Sigmoid colon (tissue), 7 donors: ENCODE measurements around the gene KIF3C. TPM values are rescaled to one million over a fixed set of nuclear protein-coding genes. Genes with fewer than 3 reads are reported as not detected.
"Not testable (repeated sequence)": the region's sequence is repeated elsewhere in the genome, so short reads cannot be mapped to it uniquely, and the experiment has no call there.

ENCODE experiments used
- DNase-seq: peaks from one replicate; pipeline ENCODE4 v3.0.0-alpha.2; 2019
- H3K27ac ChIP-seq, 4 donors: fragments of 200-600 bp; sonication (generic); one replicate each; pipeline ENCODE4 v1.5.1; 2016 to 2019; ENCODE audit warnings: mild to moderate bottlenecking in 1 of 4
- H3K27me3 ChIP-seq, 3 donors: fragments of 200-600 bp; sonication (generic); one replicate each; pipeline ENCODE4 v1.5.1; 2019; ENCODE audit warnings: mild to moderate bottlenecking in 1 of 3
- H3K36me3 ChIP-seq, 4 donors: fragments of 200-600 bp; sonication (generic); one replicate each; pipeline ENCODE4 v1.5.1; 2016 to 2019
- H3K4me1 ChIP-seq, 4 donors: fragments of 200-600 bp; sonication (generic); one replicate each; pipeline ENCODE4 v1.5.1; 2017 to 2019
- H3K4me3 ChIP-seq, 4 donors: fragments of 200-600 bp; sonication (generic); one replicate each; pipeline ENCODE4 v1.5.1; 2017 to 2019; ENCODE audit warnings: mild to moderate bottlenecking in 2 of 4, moderate library complexity in 1 of 4
- H3K9me3 ChIP-seq, 4 donors: fragments of 200-600 bp in 3 of 4; sonication (generic) in 3 of 4; one replicate each; pipeline versions ENCODE4 v1.5.1 to v1.6.1; 2013 to 2019
- EP300 ChIP-seq, 4 donors: sonication (generic); formaldehyde crosslinking; IDR thresholded peaks; one replicate each; pipeline ENCODE4 v1.6.1; 2017; ENCODE audit warnings: antibody characterized with exemption in 4 of 4
- POLR2A ChIP-seq, 2 donors: fragments of 450-650 bp; IDR thresholded peaks; one replicate each; pipeline ENCODE4 v1.6.1; 2016; ENCODE audit warnings: antibody characterized with exemption in 2 of 2, mild to moderate bottlenecking in 2 of 2, moderate library complexity in 2 of 2
- POLR2AphosphoS5 ChIP-seq, 4 donors: sonication (generic); formaldehyde crosslinking; IDR thresholded peaks; one replicate each; pipeline ENCODE4 v1.6.1; 2017; ENCODE audit warnings: antibody characterized with exemption in 4 of 4
- WGBS, 2 donors: extraction: QIAGEN DNeasy Blood & Tissue Kit; methylation state at CpG; one replicate each; pipeline ENCODE4 v1.1.7; 2013; 5-methylcytosine and 5-hydroxymethylcytosine counted together
- intact Hi-C: fragments of 100-400 bp; cut with DNase I; formaldehyde crosslinking; loops from one replicate; pipeline ENCODE4 v1.15.1; 2023
- polyA plus RNA-seq, 3 donors: library from polyadenylated mRNA; stranded (reverse); fragments of 200-250 nt; gene quantifications; one replicate each; pipeline ENCODE4 v1.2.3, GENCODE V29; 2013
- total RNA-seq, 4 donors: library from RNA; depleted of rRNA; stranded (reverse); fragments of >200 nt; gene quantifications; one replicate each; pipeline ENCODE4 v1.1.0, GENCODE V29; 2016
- TF ChIP-seq, protein P1 (sequence below), 4 experiments: fragments of 450-650 bp in 3 of 4; fragments of 200-600 bp in 1 of 4; IDR thresholded peaks; one replicate each; pipeline ENCODE4 v1.5.1; 2016 to 2019; ENCODE audit warnings: antibody characterized with exemption in 4 of 4, mild to moderate bottlenecking in 3 of 4, moderate library complexity in 2 of 4
- donor health status: healthy with polysubstance abuse.
- donor health status: Bipolar disorder and iron deficiency.
- donor health status: healthy.

Gene KIF3C
- total and polyA plus RNA-seq, 7 donors, result 0.69 to 12.5 (median 5.7) TPM

- H3K4me1 ChIP-seq, result peaks cover 0 to 13% (median 12%) of the 10 kb centered on the region in 4 donors
- H3K36me3 ChIP-seq, result no peaks in the 10 kb centered on the region
- TF ChIP-seq POLR2AphosphoS5 (IDR thresholded peaks at IDR 0.05), result peak in 1 of 4 donors; percentile 46
- TF ChIP-seq, protein P1, sequence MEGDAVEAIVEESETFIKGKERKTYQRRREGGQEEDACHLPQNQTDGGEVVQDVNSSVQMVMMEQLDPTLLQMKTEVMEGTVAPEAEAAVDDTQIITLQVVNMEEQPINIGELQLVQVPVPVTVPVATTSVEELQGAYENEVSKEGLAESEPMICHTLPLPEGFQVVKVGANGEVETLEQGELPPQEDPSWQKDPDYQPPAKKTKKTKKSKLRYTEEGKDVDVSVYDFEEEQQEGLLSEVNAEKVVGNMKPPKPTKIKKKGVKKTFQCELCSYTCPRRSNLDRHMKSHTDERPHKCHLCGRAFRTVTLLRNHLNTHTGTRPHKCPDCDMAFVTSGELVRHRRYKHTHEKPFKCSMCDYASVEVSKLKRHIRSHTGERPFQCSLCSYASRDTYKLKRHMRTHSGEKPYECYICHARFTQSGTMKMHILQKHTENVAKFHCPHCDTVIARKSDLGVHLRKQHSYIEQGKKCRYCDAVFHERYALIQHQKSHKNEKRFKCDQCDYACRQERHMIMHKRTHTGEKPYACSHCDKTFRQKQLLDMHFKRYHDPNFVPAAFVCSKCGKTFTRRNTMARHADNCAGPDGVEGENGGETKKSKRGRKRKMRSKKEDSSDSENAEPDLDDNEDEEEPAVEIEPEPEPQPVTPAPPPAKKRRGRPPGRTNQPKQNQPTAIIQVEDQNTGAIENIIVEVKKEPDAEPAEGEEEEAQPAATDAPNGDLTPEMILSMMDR (IDR thresholded peaks at IDR 0.05), result no peak
- H3K27me3 ChIP-seq, result no peaks in the 10 kb centered on the region
- WGBS, 2 donors, result 29 to 55% methylated on average over 3 of the region's 3 CpGs
- intact Hi-C loops, result no loop called here
- peak overlapping the region; percentile 44 to 68 (median 55) for H3K27ac ChIP-seq
- H3K4me3 ChIP-seq, result no peak overlapping the region
- DNase-seq, result peak; percentile 88
- H3K9me3 ChIP-seq, result no peaks in the 10 kb centered on the region
Measured at GRCh38 chr2:26018184-26019055, 36.1 kb upstream of the KIF3C start.

DNA sequence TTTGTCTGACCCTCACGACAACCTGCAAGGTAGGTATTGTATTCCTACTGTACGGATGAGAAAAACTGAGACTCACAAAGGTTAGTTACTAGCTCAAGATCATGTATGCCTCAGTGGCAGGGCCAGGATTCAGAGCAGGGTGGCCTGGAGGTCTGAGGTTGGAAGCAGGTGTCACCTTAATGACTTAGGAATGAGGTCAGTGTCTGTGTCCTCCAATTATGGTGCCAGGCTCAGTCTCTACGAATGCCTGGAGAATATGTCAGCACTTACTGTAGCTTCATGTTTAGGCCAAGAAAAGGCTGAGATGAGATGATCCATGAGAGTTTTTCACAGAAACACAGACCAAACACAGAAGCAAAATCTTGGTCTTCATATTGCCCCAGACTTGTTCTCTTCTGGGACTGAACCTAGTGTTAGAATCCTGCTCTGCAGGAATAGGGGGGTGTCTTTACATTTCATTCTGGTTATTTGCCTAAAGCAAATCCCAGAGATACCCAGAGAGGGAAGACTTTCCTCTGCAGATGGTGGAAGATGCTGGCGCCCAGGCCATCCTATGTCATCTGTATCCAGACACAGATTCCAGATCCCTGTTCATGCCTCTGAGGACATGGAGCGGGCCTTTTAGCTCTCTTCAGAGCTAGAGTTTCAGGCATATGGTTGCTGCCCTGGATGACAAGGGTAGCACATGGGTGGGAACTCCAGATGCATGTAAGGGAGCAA lies 35.3 kb upstream of the KIF3C start:
- 92 to 96% methylated on average over 5 of the region's 5 CpGs for WGBS, 2 donors
- DNase-seq, result peak; percentile 18
- Histone ChIP-seq H3K4me1 (peaks cover 0 to 13% (median 12%) of the 10 kb centered on the region in 4 donors), H3K27me3 (no peaks in the 10 kb centered on the region), H3K27ac (peak overlapping the region; percentile 44 to 68 (median 55)), H3K36me3 (no peaks in the 10 kb centered on the region), H3K4me3 (no peak overlapping the region), H3K9me3 (no peaks in the 10 kb centered on the region)
- TF ChIP-seq POLR2A (IDR thresholded peaks at IDR 0.05) (no peak), POLR2AphosphoS5 (IDR thresholded peaks at IDR 0.05) (no peak), EP300 (IDR thresholded peaks at IDR 0.05) (no peak)
- TF ChIP-seq, protein P1 (IDR thresholded peaks at IDR 0.05), result no peak
- intact Hi-C loops, result no loop called here

DNA sequence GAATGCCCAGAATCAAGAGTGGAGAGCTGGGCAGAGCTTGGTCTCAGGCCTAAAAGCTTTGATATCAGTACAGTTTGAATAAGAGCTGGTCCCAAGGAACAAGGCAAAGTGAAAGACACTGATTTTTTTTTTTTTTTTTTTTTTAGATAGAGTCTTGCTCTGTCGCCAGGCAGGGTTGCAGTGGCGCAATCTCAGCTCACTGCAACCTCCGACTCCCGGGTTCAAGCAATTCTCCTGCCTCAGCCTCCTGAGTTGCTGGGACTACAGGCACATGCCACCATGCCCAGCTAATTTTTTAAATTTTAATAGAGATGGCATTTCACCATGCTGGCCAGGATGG lies 34.4 kb upstream of the KIF3C start:
- H3K36me3 ChIP-seq, H3K4me3 ChIP-seq, H3K27ac ChIP-seq, H3K27me3 ChIP-seq, intact Hi-C loops, H3K9me3 ChIP-seq: not testable (repeated sequence)
- H3K4me1 ChIP-seq, result peaks cover 0 to 13% (median 12%) of the 10 kb centered on the region in 4 donors
- DNase-seq, result peak; percentile 14
- WGBS, 2 donors, result 93% methylated on average over 4 of the region's 4 CpGs

DNA sequence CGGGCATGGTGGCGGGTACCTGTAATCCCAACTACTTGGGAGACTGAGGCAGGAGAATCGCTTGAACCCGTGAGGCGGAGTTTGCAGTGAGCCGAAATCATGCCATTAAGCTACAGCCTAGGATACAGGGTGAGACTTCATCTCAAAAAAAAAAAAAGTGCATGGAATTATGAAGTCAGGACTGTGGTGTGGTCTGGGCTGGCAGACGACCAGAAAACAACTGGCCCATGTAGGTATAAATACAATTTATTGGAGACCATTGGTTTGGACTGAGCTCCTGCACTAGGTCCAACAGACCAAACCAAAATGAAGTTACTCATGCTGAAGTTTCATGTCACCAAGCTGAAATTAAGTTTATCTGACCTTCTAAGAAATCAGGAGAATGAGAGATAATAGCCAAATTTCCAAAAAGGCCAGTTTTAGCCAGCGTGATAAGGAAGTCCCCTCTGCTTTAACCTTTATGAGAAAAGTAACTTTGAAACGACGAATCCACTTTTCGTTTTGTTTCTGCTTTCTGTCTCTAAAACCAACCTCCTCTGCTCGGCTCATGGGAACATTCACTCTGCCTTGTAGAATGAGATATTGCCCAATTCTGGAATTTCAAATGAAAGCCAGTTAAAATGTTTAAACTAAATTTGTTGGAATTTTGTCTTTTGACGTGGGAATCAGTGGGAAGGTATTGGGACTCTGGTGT lies 33.9 kb upstream of the KIF3C start:
- WGBS, 2 donors, result 89 to 95% methylated on average over 13 of the region's 13 CpGs
- Histone ChIP-seq H3K27ac (no peak overlapping the region), H3K4me3 (no peak overlapping the region), H3K27me3 (no peaks in the 10 kb centered on the region), H3K36me3 (no peaks in the 10 kb centered on the region), H3K4me1 (peaks cover 0 to 13% (median 12%) of the 10 kb centered on the region in 4 donors), H3K9me3 (no peaks in the 10 kb centered on the region)
- intact Hi-C loops, result no loop called here
- TF ChIP-seq EP300 (IDR thresholded peaks at IDR 0.05), result no peak
- TF ChIP-seq, protein P1 (IDR thresholded peaks at IDR 0.05), result no peak
- TF ChIP-seq POLR2A (IDR thresholded peaks at IDR 0.05), result no peak
- TF ChIP-seq POLR2AphosphoS5 (IDR thresholded peaks at IDR 0.05), result no peak
- DNase-seq, result peak; percentile 15

- Histone ChIP-seq H3K27me3 (no peaks in the 10 kb centered on the region), H3K4me3 (no peak overlapping the region), H3K36me3 (no peaks in the 10 kb centered on the region), H3K4me1 (peaks cover 0 to 13% (median 10%) of the 10 kb centered on the region in 4 donors), H3K9me3 (no peaks in the 10 kb centered on the region), H3K27ac (no peak overlapping the region)
- intact Hi-C loops, result no loop called here
- TF ChIP-seq POLR2AphosphoS5 (IDR thresholded peaks at IDR 0.05) (no peak), EP300 (IDR thresholded peaks at IDR 0.05) (no peak), POLR2A (IDR thresholded peaks at IDR 0.05) (no peak)
- TF ChIP-seq, protein P1 (IDR thresholded peaks at IDR 0.05), result no peak
- DNase-seq, result no peak
- 83 to 89% methylated on average over 1 of the region's 1 CpG for WGBS, 2 donors
Measured at GRCh38 chr2:26013668-26014067, 31.4 kb upstream of the KIF3C start.
